Measurements from ENCODE around the gene GPC5. TPM values are rescaled to one million over a fixed set of nuclear protein-coding genes. Genes with fewer than 3 reads are reported as not detected.
"Not testable (repeated sequence)": the region's sequence is repeated elsewhere in the genome, so short reads cannot be mapped to it uniquely, and the experiment has no call there.

GPC5 gene
- total RNA-seq, 4 donors from 2014 or later, result 0.74 to 1.1 TPM; not detected in 2

DNA sequence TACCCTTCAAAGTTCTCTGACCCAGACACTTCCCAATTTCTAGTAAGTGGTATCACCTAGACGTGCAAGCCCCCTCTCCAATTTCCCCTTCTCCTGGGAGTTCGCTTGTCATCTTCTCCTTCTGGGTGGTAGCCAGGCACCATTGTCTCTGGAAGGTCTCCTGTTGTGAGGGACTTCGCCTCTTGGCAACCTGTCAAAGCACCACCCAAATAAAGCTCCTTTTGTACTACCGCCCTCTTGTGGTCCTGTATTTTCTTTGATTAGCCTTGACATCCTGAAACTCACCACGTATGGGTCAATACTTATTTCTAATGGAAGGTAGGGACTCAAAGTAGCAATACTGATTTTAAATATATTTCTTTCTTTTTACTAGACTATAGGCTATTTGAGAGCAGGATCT is 8.2 kb downstream of the GPC5 start:
- no peak for DNase-seq (ENCODE audit: low spot score)
- TF ChIP-seq, protein P1, sequence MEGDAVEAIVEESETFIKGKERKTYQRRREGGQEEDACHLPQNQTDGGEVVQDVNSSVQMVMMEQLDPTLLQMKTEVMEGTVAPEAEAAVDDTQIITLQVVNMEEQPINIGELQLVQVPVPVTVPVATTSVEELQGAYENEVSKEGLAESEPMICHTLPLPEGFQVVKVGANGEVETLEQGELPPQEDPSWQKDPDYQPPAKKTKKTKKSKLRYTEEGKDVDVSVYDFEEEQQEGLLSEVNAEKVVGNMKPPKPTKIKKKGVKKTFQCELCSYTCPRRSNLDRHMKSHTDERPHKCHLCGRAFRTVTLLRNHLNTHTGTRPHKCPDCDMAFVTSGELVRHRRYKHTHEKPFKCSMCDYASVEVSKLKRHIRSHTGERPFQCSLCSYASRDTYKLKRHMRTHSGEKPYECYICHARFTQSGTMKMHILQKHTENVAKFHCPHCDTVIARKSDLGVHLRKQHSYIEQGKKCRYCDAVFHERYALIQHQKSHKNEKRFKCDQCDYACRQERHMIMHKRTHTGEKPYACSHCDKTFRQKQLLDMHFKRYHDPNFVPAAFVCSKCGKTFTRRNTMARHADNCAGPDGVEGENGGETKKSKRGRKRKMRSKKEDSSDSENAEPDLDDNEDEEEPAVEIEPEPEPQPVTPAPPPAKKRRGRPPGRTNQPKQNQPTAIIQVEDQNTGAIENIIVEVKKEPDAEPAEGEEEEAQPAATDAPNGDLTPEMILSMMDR (IDR thresholded peaks at IDR 0.05), result no peak
- no peak for ATAC-seq (ENCODE audit: low FRiP score)

DNA sequence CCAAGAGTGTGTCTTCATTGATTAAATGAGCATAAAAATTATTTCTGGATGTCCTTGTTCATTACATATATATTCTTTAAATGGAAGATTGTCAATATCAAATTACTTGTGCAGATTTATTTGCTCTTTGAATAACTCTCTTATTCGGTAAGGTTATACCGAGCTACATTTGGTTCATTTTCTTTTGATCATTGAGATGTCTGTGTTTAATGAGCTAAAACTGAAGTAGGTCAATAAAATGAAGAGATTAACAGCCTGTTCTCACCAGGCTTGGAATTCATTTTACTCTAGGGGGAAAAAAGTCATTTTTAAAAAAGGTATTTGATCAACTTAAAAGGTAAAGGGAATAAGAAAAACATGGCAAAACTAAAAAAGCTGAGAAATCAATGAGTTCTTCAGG is 10.6 kb downstream of the GPC5 start:
- ATAC-seq (ENCODE audit: low FRiP score) (no peak), DNase-seq (ENCODE audit: low spot score) (no peak)
- TF ChIP-seq, protein P1 (IDR thresholded peaks at IDR 0.05), result no peak

DNA sequence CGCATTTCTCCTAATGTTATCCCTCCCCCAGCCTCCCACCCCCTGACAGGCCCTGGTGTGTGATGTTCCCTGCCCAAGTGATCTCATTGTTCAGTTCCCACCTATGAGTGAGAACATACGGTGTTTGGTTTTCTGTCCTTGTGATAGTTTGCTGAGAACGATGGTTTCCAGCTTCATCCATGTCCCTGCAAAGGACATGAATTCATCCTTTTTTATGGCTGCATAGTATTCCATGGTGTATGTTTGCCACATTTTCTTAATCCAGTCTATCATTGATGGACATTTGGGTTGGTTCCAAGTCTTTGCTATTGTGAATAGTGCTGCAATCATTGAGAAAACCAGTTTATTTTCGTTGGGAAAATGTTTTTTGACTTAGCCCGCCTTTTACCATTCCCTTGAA is 18.2 kb downstream of the GPC5 start:
- not testable (repeated sequence) for ATAC-seq (ENCODE audit: low FRiP score); DNase-seq (ENCODE audit: low spot score)

DNA sequence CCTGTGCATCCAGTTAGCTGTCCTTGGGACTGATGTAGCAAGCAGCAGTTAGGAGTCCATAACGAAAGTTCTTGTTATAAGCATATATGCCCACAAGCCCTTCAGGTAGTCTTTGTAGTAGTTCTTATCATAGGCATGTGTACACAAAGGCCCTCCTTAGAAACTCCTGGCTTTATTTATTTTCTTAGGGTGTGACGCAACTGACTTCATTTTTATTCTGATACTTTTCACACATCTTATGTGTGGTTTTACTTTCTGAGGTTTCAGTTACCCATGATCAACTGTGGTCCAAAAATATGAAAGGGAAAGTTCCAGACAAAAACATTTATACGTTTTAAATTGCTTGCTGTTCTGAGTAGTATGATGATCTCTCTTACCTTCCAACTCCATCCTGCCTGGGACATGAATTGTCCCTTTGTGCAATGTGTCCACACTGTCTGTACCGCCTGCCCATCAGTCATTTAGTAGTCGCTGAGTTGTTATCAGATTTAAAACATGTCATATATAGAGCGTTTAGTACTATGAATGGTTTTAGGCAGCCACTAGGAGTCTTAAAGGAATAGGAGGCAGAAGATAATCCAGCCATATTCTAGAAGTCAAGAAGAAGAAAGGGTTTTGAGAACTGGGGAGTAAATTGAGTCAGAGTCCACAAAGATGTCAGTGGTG is 19.4 kb downstream of the GPC5 start:
- no peak for DNase-seq (ENCODE audit: low spot score)
- ATAC-seq (ENCODE audit: low FRiP score), result no peak
- TF ChIP-seq, protein P1 (IDR thresholded peaks at IDR 0.05), result no peak

- TF ChIP-seq, protein P1 (IDR thresholded peaks at IDR 0.05), result no peak
- DNase-seq (ENCODE audit: low spot score), result no peak
- ATAC-seq (ENCODE audit: low FRiP score), result no peak
Measured at GRCh38 chr13:91426913-91427312, 28.5 kb downstream of the GPC5 start.

GRCh38 chr13:91438674-91439073 is 40.3 kb downstream of the GPC5 start:
- not testable (repeated sequence) for DNase-seq (ENCODE audit: low spot score); ATAC-seq (ENCODE audit: low FRiP score)

- DNase-seq (ENCODE audit: low spot score) (no peak), ATAC-seq (ENCODE audit: low FRiP score) (no peak)
- TF ChIP-seq, protein P1 (IDR thresholded peaks at IDR 0.05), result no peak
Measured at GRCh38 chr13:91450913-91451312, 52.5 kb downstream of the GPC5 start.

GRCh38 chr13:91454666-91455065 is 56.2 kb downstream of the GPC5 start:
- TF ChIP-seq, protein P1 (IDR thresholded peaks at IDR 0.05), result no peak
- ATAC-seq (ENCODE audit: low FRiP score), result no peak
- DNase-seq (ENCODE audit: low spot score), result no peak
